Measurements from ENCODE around the gene XRCC5.

XRCC5 gene

DNA sequence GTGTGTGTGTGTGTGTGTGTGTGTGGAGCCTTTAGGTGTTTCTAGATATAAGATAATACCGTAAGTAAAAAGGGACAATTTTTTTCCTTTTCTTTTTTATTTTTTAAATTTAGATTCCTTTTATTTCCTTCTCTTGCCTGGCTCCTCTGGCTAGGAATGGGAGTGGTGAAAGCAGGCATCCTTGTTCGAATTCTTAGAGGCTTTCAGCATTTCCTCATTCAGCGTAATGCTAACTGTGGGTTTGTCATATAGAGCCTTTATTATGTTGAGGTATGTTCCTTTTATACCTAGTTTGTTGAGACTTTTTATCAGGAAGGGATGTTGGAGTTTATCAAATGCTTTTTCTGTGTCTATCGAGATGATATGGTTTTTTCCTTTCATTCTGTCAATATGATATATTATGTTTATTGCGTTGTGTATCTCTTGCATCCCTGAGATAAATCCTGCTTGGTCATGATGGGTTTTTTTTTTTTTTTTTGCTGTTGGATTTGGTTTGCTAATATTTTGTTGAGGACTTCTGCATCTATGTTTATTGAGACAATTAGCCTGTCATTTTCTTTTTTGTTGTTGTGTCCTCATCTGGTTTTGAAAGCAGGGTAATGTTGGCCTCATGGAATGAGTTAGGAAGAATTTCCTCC, 120.2 kb downstream of the XRCC5 start:
- no peak for DNase-seq (ENCODE audit: low read depth in 3 of 3)

DNA sequence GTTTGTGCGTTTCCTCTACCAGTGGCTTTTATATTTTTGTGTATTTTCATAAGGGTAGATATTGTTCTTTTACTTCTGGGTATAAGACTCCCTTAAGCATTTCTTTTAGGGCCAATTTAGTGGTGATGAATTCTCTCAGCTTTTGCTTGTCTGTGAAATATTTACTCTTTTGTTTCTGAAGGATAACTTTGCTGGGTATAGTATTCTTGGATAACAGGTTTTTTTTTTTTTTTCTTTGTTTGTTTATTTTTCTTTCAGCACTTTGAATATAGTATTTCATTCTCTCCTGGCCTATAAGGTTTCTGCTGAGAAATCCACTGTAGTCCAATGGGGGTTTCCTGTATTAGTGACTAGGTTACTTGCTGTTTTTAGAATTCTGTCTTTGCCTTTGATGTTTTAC, 122.7 kb downstream of the XRCC5 start:
- no peak for DNase-seq (ENCODE audit: low read depth in 3 of 3)

DNA sequence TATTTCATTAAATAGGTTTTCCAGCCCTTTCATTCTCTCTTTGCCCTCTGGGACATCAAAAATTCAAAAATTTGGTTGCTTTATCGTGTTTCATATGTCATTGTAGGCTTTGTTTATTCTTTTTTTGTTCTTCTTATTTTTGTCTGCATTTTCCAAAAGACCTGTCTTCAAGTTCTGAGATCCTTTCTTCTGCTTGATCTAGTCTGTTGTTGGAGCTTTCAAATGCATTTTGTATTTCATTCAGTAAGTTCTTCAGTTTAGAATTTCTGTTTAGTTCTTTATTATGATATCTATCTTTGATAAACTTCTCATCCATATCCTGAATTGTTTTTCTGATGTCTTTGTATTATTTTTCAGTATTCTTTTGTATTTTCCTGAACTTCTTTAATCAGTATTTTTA, 123.6 kb downstream of the XRCC5 start:
- no peak for DNase-seq (ENCODE audit: low read depth in 3 of 3)

DNA sequence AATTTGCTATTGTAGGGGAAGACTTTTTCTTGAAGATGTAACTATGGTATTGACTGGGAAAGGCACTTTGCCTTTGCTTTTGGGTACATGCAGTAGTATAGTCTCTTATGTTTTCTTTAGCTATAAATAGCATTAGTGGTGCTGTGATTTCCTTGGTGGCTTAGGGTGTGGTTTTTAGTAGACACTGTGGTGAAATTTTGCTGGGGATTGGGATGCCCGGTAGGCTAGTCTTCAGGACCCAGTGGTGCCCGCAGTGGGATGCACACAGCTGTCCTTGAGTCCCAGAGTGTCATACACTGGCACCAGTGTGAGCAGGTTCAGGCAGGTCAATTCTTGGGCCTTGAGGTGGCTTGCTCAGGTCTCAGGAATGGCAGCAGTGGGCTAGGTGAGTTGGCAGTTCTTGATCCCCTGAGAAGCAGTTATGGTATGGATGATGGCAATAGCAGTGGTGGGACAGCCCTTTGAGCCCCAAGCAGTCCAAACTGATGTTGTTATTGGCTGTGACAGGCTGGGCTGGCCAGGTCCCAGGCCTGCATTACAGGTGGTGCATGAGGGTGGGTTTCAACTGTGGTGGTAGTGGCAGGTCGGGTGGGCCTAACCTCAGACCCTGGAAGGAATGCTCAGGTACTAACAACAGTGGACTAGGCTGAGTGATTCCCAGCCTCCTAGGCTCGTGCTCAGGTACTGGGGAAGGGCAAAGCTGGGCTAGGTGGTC, 124.3 kb downstream of the XRCC5 start:
- DNase-seq (ENCODE audit: low read depth in 3 of 3), result no peak

DNA sequence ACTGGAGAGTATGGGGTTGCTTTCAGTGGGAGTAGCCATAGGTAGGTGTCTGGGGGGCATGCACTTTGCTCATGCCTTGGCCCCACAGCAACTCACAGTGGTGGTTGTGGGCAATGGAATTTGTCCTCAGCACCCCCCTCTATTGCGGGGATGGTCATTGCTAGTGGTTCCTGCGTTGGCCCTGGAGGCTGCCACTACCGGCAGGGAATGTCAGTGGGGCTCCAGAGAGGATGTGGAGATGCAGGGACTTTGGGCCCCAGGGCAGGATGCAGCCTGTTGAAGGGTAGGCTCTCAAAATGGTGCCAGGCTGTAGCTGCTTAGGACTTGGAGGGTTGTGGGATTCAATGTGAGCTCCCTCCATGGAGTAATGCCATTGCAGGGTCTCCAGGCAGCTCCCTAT, 125.0 kb downstream of the XRCC5 start:
- DNase-seq (ENCODE audit: low read depth in 3 of 3), result no peak

DNA sequence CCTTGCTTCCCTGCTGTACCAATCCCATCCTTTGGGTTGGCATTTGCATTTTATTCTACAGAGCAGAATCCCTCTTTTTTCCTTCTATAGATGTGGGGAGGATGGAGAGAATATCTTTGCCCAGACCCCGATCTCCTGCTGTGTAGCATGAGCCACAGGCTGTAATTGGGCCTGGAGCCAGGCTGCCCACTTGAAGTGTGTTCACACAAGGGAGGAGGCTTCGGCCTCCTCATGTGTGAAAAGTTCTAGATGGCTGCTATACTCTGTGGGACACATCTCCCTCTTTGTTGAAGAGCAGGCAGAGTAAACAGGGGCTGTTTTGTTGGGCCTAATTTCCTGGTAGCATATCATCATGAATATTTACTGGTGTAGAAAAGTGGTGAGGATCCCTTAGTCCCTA, 126.3 kb downstream of the XRCC5 start:
- DNase-seq (ENCODE audit: low read depth in 3 of 3), result no peak

DNA sequence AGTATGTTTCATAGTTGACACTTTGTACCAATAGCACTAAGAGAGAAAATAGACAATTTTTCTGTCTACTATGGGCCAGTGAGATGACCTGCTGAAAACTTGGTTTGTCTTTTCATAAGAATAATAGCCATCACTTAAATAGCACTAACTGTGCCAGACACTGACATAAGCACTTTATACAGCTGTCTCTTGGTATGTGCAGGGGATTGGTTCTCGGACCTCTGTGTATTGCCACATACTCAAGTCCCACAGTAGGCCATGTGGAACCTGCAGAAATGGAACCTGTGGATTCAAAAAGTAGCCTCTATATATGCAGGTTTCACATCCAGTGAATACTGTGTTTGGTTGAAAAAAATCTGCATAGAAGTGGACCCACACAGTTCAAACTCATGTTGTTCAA, 126.7 kb downstream of the XRCC5 start:
- no peak for DNase-seq (ENCODE audit: low read depth in 3 of 3)

DNA sequence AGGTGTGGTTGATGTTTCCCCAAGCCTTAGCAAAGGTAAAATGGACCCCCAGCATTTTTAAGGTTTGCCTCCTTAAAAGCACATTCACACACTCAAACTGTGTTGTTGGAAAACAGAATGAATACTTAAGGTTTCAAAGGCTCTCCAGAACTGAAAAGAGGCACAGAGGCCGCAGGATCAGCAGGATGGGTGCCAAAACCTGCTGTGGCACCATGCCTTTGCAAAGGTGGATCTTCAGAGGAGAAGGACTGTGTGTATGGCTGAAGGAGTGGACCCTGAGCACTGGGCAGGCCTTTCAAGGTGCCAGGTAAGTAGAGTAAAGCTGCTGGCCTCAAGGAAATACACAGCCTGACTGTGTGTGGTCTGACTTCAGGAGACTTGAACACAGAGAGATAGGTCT, 127.3 kb downstream of the XRCC5 start:
- no peak for DNase-seq (ENCODE audit: low read depth in 3 of 3)

DNA sequence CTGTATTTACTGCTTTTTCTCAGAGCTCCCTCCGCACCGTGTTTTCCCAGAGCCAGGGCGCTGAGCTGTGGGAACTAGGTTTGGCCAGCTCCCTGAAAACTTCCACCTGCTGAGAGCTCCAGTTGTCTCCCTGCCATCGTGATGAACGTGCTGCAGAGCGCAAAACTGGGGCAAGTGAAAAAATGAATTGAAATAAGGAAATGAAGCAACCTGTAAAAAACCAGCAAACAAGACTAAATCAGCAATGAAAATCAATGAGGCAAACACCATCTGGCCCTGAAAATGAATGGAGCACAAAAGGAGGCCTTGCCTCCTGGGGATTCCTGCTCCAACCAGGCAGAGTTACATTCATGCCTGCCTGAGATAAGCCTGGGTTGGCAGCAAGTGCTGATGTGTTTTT, 133.2 kb downstream of the XRCC5 start:
- DNase-seq (ENCODE audit: low read depth in 3 of 3), result no peak

DNA sequence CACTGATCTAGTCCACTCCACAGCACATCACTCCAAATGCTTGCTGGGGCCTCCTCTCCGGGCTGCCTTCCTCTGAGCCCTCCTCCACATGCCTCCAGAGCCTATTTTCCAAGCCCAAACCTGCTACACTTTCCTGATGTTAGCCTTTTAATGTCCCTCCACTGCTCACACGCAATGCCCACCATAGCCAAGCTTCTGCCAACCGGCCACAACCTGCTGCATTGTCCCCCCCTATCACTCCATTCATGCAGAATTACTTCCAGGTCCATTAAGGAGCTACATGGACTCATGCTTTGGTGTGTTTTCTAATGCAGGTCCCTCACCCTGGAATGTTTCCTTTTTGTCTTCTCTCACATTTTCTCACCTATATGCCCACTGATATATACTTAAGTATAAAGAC, 133.9 kb downstream of the XRCC5 start:
- no peak for DNase-seq (ENCODE audit: low read depth in 3 of 3)

DNA sequence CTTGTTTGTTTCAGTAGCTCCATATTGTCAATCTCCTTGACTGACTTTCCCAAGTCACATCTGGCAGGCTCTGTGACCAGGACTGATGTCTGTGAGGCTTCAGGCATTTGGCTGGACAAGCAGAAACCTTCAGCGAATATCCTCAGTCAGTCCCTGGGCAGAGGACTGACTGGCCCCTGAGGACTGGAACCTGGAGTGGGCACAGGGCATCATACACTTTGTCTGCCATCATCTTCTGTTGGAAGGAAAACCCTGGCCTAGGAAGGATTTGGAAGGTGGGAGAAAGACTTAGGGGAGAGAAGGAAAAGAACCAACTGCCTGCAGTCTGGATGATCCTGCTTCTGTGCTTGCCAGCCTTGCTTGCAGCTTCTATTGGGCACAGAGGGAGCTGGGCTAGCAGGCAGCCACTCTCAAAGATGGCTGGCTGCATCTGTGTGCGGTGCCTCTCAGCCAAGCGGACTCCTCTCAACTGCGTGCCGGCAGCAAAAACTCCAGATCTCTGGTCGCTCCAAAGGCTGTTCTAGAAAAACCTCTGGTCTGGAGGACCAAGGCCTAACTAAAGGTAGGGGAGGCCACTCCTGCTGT, 136.3 kb downstream of the XRCC5 start:
- no peak for DNase-seq (ENCODE audit: low read depth in 3 of 3)

DNA sequence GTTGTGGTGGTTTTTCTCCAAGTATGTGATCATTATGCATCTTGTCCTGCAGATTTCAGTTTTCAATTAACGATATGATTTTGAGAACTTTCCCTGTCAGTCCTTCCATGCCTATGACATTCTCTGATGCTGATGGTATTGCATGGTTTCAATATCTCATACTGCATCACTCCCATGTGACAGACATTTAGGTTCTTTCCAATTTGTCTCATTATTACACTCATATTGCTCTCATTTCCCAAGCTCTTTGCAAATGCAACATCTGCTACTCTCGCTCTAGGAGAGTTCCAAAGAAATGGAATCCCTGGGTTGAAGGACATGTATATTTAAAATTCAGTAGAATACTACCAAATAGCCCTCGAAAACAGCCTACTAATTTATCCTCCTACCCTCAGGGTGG, 137.6 kb downstream of the XRCC5 start:
- no peak for DNase-seq (ENCODE audit: low read depth in 3 of 3)
